Measurements from ENCODE around the gene SPSB4. TPM values are rescaled to one million over a fixed set of nuclear protein-coding genes. Genes with fewer than 3 reads are reported as not detected.

Gene SPSB4
- total and polyA plus RNA-seq, 2 of the 13 experiments (the other 11 are each of a cell fraction or from before 2014, with no cell fraction given): not detected

- no peak for TF ChIP-seq PBX3 (CRISPR knock-in tag; IDR thresholded peaks at IDR 0.05; ENCODE audit: borderline replicate concordance)
These were observed 74.2 kb downstream of the SPSB4 start (continued) for GRCh38 chr3:141125351-141125750.

GRCh38 chr3:141126661-141127343, 75.7 kb downstream of the SPSB4 start:
- WGBS (ENCODE audit: low lambda C conversion rate): 10% methylated on average over 6 of the region's 9 CpGs
- no peak for FAIRE-seq
- no peak for TF ChIP-seq GMEB1 (CRISPR knock-in tag; IDR thresholded peaks at IDR 0.05; ENCODE audit: borderline replicate concordance)
- TF ChIP-seq POLR2AphosphoS2 (IDR thresholded peaks at IDR 0.05; ENCODE audit: low read depth, low read length): no peak
- TF ChIP-seq ZNF430 (CRISPR knock-in tag; IDR thresholded peaks at IDR 0.05): no peak
- TF ChIP-seq ZSCAN12 (CRISPR knock-in tag; IDR thresholded peaks at IDR 0.05): no peak
- TF ChIP-seq ZBTB39 (CRISPR knock-in tag; IDR thresholded peaks at IDR 0.05): no peak
- TF ChIP-seq ZBTB37 (CRISPR knock-in tag; IDR thresholded peaks at IDR 0.05): no peak
- TF ChIP-seq TGIF2 (CRISPR knock-in tag; IDR thresholded peaks at IDR 0.05): no peak
- no peak for TF ChIP-seq TERF1 (CRISPR knock-in tag; IDR thresholded peaks at IDR 0.05)
- TF ChIP-seq UBTF (CRISPR knock-in tag; IDR thresholded peaks at IDR 0.05): no peak
- TF ChIP-seq ZFP90 (CRISPR knock-in tag; IDR thresholded peaks at IDR 0.05; ENCODE audit: borderline replicate concordance): no peak

More at GRCh38 chr3:141126661-141127343, 75.7 kb downstream of the SPSB4 start:
- H3K9me3 ChIP-seq (ENCODE audit: low read length): no peaks in the 10 kb centered on the region
- intact Hi-C loops (cut with micrococcal nuclease; ENCODE audit: unreplicated experiment): no loop called here
- CTCF ChIA-PET (ENCODE audit: low intra/inter-chr PET ratio, low total read pairs): no interaction called here
- no peak overlapping the region for H2AFZ ChIP-seq (ENCODE audit: low read length)
- no peaks in the 10 kb centered on the region for H3K79me2 ChIP-seq (ENCODE audit: insufficient read depth, low read length)
- POLR2A ChIA-PET: no interaction called here
- no peaks in the 10 kb centered on the region for H3K36me3 ChIP-seq (replicated peaks in 1 of 2; ENCODE audit: control insufficient read depth in 1 of 2, insufficient read depth in 2 of 2, low read length in 2 of 2)
- DNase-seq (ENCODE audit: low spot score) (no peak), ATAC-seq (no peak)
- peaks cover 5 to 17% of the 10 kb centered on the region in 2 experiments; a peak in 2 of 5 replicates for H3K27me3 ChIP-seq (ENCODE audit: control insufficient read depth in 1 of 2, insufficient read depth in 2 of 2, low read length in 2 of 2)
- no peak overlapping the region for H3K4me3 ChIP-seq (replicated peaks in 1 of 3; ENCODE audit: insufficient read depth in 1 of 3, low read depth in 2 of 3, low read length in 3 of 3)
- no peak overlapping the region for H3K27ac ChIP-seq (ENCODE audit: extremely low read length, insufficient read depth, low read length)
- in situ Hi-C loops (cut with HindIII; ENCODE audit: extremely low pct_ligation_motif_present, low pct_unique_long_range_greater_than_20kb): no loop called here
- no peak overlapping the region for H3K4me2 ChIP-seq (ENCODE audit: low read depth, low read length)
- no peaks in the 10 kb centered on the region for H4K20me1 ChIP-seq (ENCODE audit: insufficient read depth, low read length)
- no peaks in the 10 kb centered on the region for H3K4me1 ChIP-seq (ENCODE audit: insufficient read depth, low read length)
- no peak overlapping the region for H3K9ac ChIP-seq (ENCODE audit: insufficient read depth, low read depth, low read length)
- no TSS peak for BruUV-seq (replicated peaks)
